IMR-90 (cell line): ENCODE data around the gene MED12. TPM values are rescaled to one million over a fixed set of nuclear protein-coding genes. Genes with fewer than 3 reads are reported as not detected.

Experiments
- ATAC-seq: fragments of 200-7000 bp; cut with Tn5 transposase; 2 replicates; pipeline ENCODE4 v1.9.1; 2020; ENCODE audit warnings: low read depth, mild to moderate bottlenecking, moderate library complexity
- BruUV-seq: library from RNA; stranded (reverse); fragments of 400-500 nt; replicated peaks from 2 replicates; lab custom pipeline; 2021; lab: Mats Ljungman, UMichigan
- CTCF ChIA-PET: fragments of 300-600 bp; formaldehyde crosslinking; extraction: SDS; loops from one replicate; lab custom pipeline; 2021; ENCODE audit warnings: antibody characterized with exemption; lab: Yijun Ruan, JAX
- POLR2A ChIA-PET: fragments of 300-600 bp; sonication (Branson Sonifier 250); formaldehyde crosslinking; loops from one replicate; lab custom pipeline; 2022; ENCODE audit warnings: antibody characterized with exemption; ENCODE audit not compliant: unreplicated experiment; lab: Charles Lee
- DNase-seq: peaks from one replicate; pipeline ENCODE4 v3.0.0; 2013
- H2AFZ ChIP-seq: replicated peaks from 2 replicates; pipeline ENCODE3; 2013; ENCODE audit warnings: low read length, mild to moderate bottlenecking; ENCODE audit not compliant: poor library complexity
- H2AK5ac ChIP-seq: 2 replicates; pipeline ENCODE4 v1.6.1; 2013; ENCODE audit warnings: low read depth, low read length, inconsistent platforms
- H2AK9ac ChIP-seq: replicated peaks from 2 replicates; pipeline ENCODE3; 2013; ENCODE audit warnings: mild to moderate bottlenecking, low read depth, low read length, moderate library complexity; ENCODE audit not compliant: poor library complexity
- H2BK120ac ChIP-seq: 2 replicates; pipeline ENCODE4 v1.6.1; 2013; ENCODE audit warnings: low read depth, low read length, inconsistent platforms
- H2BK15ac ChIP-seq: 3 replicates; pipeline ENCODE4 v1.6.1; 2013; ENCODE audit warnings: low read depth, low read length, inconsistent platforms
- H2BK20ac ChIP-seq: 2 replicates; pipeline ENCODE4 v1.6.1; 2013; ENCODE audit warnings: low read depth, mild to moderate bottlenecking, inconsistent platforms, low read length, moderate library complexity
- H2BK5ac ChIP-seq: 2 replicates; pipeline ENCODE4 v1.6.1; 2013; ENCODE audit warnings: mild to moderate bottlenecking, low read depth, low read length, inconsistent platforms; ENCODE audit not compliant: poor library complexity, severe bottlenecking
- H3K14ac ChIP-seq: replicated peaks from 2 replicates; pipeline ENCODE4 v1.6.1; 2013; ENCODE audit warnings: low read depth, low read length, inconsistent platforms
- H3K18ac ChIP-seq: 2 replicates; pipeline ENCODE4 v1.6.1; 2013; ENCODE audit warnings: low read depth, low read length, control low read depth
- H3K23ac ChIP-seq: 2 replicates; pipeline ENCODE4 v1.6.1; 2013; ENCODE audit warnings: low read depth, low read length, inconsistent platforms
- H3K27ac ChIP-seq: 2 replicates; pipeline ENCODE4 v1.5.1; 2013; ENCODE audit warnings: mild to moderate bottlenecking, control low read depth, low read length; ENCODE audit not compliant: insufficient read depth
- H3K27me3 ChIP-seq: 2 replicates; pipeline ENCODE4 v1.6.1; 2013; ENCODE audit warnings: low read length; ENCODE audit not compliant: control insufficient read depth, insufficient read depth
- H3K36me3 ChIP-seq: 2 replicates; pipeline ENCODE4 v1.6.1; 2013; ENCODE audit warnings: low read length, mixed read lengths; ENCODE audit not compliant: control insufficient read depth, insufficient read depth
- H3K4ac ChIP-seq: 2 replicates; pipeline ENCODE4 v1.6.1; 2013; ENCODE audit warnings: low read depth, low read length, inconsistent platforms
- H3K4me1 ChIP-seq: 2 replicates; pipeline ENCODE4 v1.6.1; 2013; ENCODE audit warnings: low read length, mixed read lengths; ENCODE audit not compliant: control insufficient read depth, insufficient read depth
- H3K4me2 ChIP-seq: 2 replicates; pipeline ENCODE4 v1.6.1; 2013; ENCODE audit warnings: low read depth, mild to moderate bottlenecking, control low read depth, low read length, moderate library complexity
- H3K4me3 ChIP-seq: 2 replicates; pipeline ENCODE4 v1.5.1; 2013; ENCODE audit warnings: low read depth, mild to moderate bottlenecking, control low read depth, low read length, moderate library complexity; ENCODE audit not compliant: insufficient read depth
- H3K56ac ChIP-seq: 2 replicates; pipeline ENCODE4 v1.6.1; 2013; ENCODE audit warnings: low read length, inconsistent platforms; ENCODE audit not compliant: insufficient read depth; ENCODE audit errors: extremely low read depth
- H3K79me1 ChIP-seq, 2 experiments: 2 replicates each; pipeline ENCODE4 v1.6.1; 2013; ENCODE audit warnings: low read length in 2 of 2, inconsistent platforms in 1 of 2, low read depth in 1 of 2
- H3K9ac ChIP-seq: 2 replicates; pipeline ENCODE4 v1.6.1; 2013; ENCODE audit warnings: low read depth, low read length, control low read depth
- H3K9me1 ChIP-seq: 2 replicates; pipeline ENCODE4 v1.6.1; 2013; ENCODE audit warnings: low read length, inconsistent platforms; ENCODE audit not compliant: insufficient read depth
- H3K9me3 ChIP-seq: 2 replicates; pipeline ENCODE4 v1.6.1; 2013; ENCODE audit warnings: low read length; ENCODE audit not compliant: control insufficient read depth, insufficient read depth
- H4K20me1 ChIP-seq: 2 replicates; pipeline ENCODE4 v1.6.1; 2013; ENCODE audit warnings: low read length, inconsistent platforms; ENCODE audit not compliant: insufficient read depth
- H4K5ac ChIP-seq: 2 replicates; pipeline ENCODE4 v1.6.1; 2013; ENCODE audit warnings: mild to moderate bottlenecking, low read depth, low read length, control low read depth
- H4K8ac ChIP-seq, 2 experiments: 2 replicates each; pipeline ENCODE4 v1.6.1; 2013; ENCODE audit warnings: low read depth in 2 of 2, low read length in 2 of 2, control low read depth in 1 of 2, inconsistent platforms in 1 of 2
- H4K91ac ChIP-seq: 2 replicates; pipeline ENCODE4 v1.6.1; 2013; ENCODE audit warnings: low read depth, low read length, inconsistent platforms; ENCODE audit not compliant: insufficient read depth
- BHLHE40 ChIP-seq: fragments of 150-350 bp; IDR thresholded peaks from 2 replicates; pipeline ENCODE4 v1.6.1; 2016; ENCODE audit warnings: mild to moderate bottlenecking, low read depth, low read length
- CEBPB ChIP-seq: IDR thresholded peaks from 2 replicates; pipeline ENCODE4 v1.6.1; 2012; ENCODE audit warnings: low read depth, low read length, improper control_type of control experiment
- CHD1 ChIP-seq: IDR thresholded peaks from 2 replicates; pipeline ENCODE4 v1.6.1; 2012; ENCODE audit warnings: low read depth, low read length, improper control_type of control experiment
- CTCF ChIP-seq: conservative IDR thresholded peaks from 2 replicates; pipeline ENCODE4 v1.5.1; 2012; ENCODE audit warnings: mild to moderate bottlenecking, low read depth, low read length, improper control_type of control experiment
- FOS ChIP-seq: fragments of 150-350 bp; IDR thresholded peaks from 2 replicates; pipeline ENCODE4 v1.6.1; 2016; ENCODE audit warnings: low read depth, low read length
- MAFK ChIP-seq: IDR thresholded peaks from 2 replicates; pipeline ENCODE4 v1.6.1; 2012; ENCODE audit warnings: low read depth, low read length, improper control_type of control experiment
- MAZ ChIP-seq: IDR thresholded peaks from 2 replicates; pipeline ENCODE4 v1.6.1; 2012; ENCODE audit warnings: low read depth, mild to moderate bottlenecking, low read length, improper control_type of control experiment, moderate library complexity, borderline replicate concordance
- MXI1 ChIP-seq: IDR thresholded peaks from 2 replicates; pipeline ENCODE4 v1.6.1; 2012; ENCODE audit warnings: low read depth, mild to moderate bottlenecking, low read length, moderate library complexity, borderline replicate concordance
- NFE2L2 ChIP-seq: fragments of 150-350 bp; IDR thresholded peaks from 2 replicates; pipeline ENCODE4 v1.6.1; 2016; ENCODE audit warnings: low read depth, mild to moderate bottlenecking, low read length
- RCOR1 ChIP-seq: IDR thresholded peaks from 2 replicates; pipeline ENCODE4 v1.6.1; 2012; ENCODE audit warnings: mild to moderate bottlenecking, low read length, improper control_type of control experiment; ENCODE audit not compliant: insufficient replicate concordance
- WGBS, 2 experiments: methylation state at CpG; one replicate each; pipeline versions ENCODE4 v1.1.5 to v1.1.7; 2013; ENCODE audit warnings: missing lambda C conversion rate in 2 of 2; ENCODE audit not compliant: insufficient read length in 1 of 2; ENCODE audit errors: extremely low coverage in 2 of 2; 5-methylcytosine and 5-hydroxymethylcytosine counted together
- dilution Hi-C: fragments of 300-500 bp; cut with HindIII; formaldehyde crosslinking; loops from one replicate; pipeline ENCODE4 v1.14.3; 2018; ENCODE audit warnings: low sequenced_read_pairs; ENCODE audit not compliant: unreplicated experiment
- in situ Hi-C: fragments of 300-500 bp; cut with MboI; formaldehyde crosslinking; loops from 3 replicates; pipeline ENCODE4 v1.14.3; 2019; ENCODE audit warnings: low sequenced_read_pairs, inconsistent platforms, mixed read lengths
- intact Hi-C: fragments of 100-400 bp; cut with micrococcal nuclease; formaldehyde crosslinking; loops from 2 replicates; pipeline ENCODE4 v1.10.0; 2022
- polyA plus RNA-seq, 3 experiments: library from polyadenylated mRNA; depleted of rRNA; stranded (reverse); fragments of >200 nt; gene quantifications; 2 replicates each; pipeline ENCODE4 v1.2.3, GENCODE V29; 2012; ENCODE audit warnings: low replicate concordance in 1 of 3
- total RNA-seq: library from RNA; depleted of rRNA; stranded (reverse); fragments of >200 nt; gene quantifications from 2 replicates; pipeline ENCODE4 v1.2.3, GENCODE V29; 2012
- TF ChIP-seq, protein P1 (sequence below): fragments of 150-350 bp; IDR thresholded peaks from 2 replicates; pipeline ENCODE4 v1.6.1; 2017; ENCODE audit warnings: mild to moderate bottlenecking, antibody characterized with exemption, low read length, low read depth

MED12 gene
- total and polyA plus RNA-seq, 2 of the 4 experiments (the other 2 are of a cell fraction), result 9.1 to 19.8 TPM

- no peak overlapping the region for H3K23ac ChIP-seq
- BruUV-seq, result no TSS peak
- no peak overlapping the region for H3K4me3 ChIP-seq
- ChIA-PET CTCF (no interaction called here), POLR2A (no interaction called here)
- H2BK15ac ChIP-seq, result no peak overlapping the region
- intact Hi-C loops (no loop called here), dilution Hi-C loops (no loop called here), in situ Hi-C loops (no loop called here)
- no peak overlapping the region for H4K5ac ChIP-seq
- no peak for ATAC-seq
- no peak overlapping the region for H2BK120ac ChIP-seq
- H3K27ac ChIP-seq, result no peak overlapping the region
- no peaks in the 10 kb centered on the region for H4K20me1 ChIP-seq
- no peak overlapping the region for H3K56ac ChIP-seq
- H3K9me1 ChIP-seq, result no peaks in the 10 kb centered on the region
- H3K9ac ChIP-seq, result no peak overlapping the region
- no peaks in the 10 kb centered on the region for H3K79me1 ChIP-seq
- no peak overlapping the region for H3K4me2 ChIP-seq
- H3K18ac ChIP-seq, result no peak overlapping the region
- no peak overlapping the region for H2BK5ac ChIP-seq
- no peak for DNase-seq
- H2AK5ac ChIP-seq, result no peak overlapping the region
- no peaks in the 10 kb centered on the region for H3K4me1 ChIP-seq
- no peak overlapping the region for H4K91ac ChIP-seq
- H3K27me3 ChIP-seq, result peaks cover 11% of the 10 kb centered on the region
- TF ChIP-seq MAFK (no peak), MXI1 (no peak), RCOR1 (no peak), MAZ (no peak), BHLHE40 (no peak), CEBPB (no peak), CHD1 (no peak), CTCF (no peak), FOS (no peak), NFE2L2 (no peak)
- TF ChIP-seq, protein P1, sequence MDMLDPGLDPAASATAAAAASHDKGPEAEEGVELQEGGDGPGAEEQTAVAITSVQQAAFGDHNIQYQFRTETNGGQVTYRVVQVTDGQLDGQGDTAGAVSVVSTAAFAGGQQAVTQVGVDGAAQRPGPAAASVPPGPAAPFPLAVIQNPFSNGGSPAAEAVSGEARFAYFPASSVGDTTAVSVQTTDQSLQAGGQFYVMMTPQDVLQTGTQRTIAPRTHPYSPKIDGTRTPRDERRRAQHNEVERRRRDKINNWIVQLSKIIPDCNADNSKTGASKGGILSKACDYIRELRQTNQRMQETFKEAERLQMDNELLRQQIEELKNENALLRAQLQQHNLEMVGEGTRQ, result no peak
- H2AK9ac ChIP-seq, result no peak overlapping the region
- no peaks in the 10 kb centered on the region for H3K9me3 ChIP-seq
- H2BK20ac ChIP-seq, result no peak overlapping the region
- no peak overlapping the region for H4K8ac ChIP-seq
- no peak overlapping the region for H3K14ac ChIP-seq
- no peak overlapping the region for H3K4ac ChIP-seq
- no peaks in the 10 kb centered on the region for H3K36me3 ChIP-seq
- 73% methylated on average over 3 of the region's 17 CpGs; no CpG with 5 or more reads in 1 of the 2 experiments for whole genome bisulfite sequencing, 2 experiments
- no peak overlapping the region for H2AFZ ChIP-seq
These were observed 48.8 kb downstream of the MED12 start for GRCh38 chrX:71167031-71167781.
